ENCODE results near the gene CNPY4. TPM values are rescaled to one million over a fixed set of nuclear protein-coding genes. Genes with fewer than 3 reads are reported as not detected.

CNPY4 gene
- total RNA-seq, 1 experiment from 2014 or later = 42.0 TPM

GRCh38 chr7:100166970-100167911 lies 47.8 kb downstream of the CNPY4 start:
- no peak for DNase-seq (ENCODE audit: low spot score)

- DNase-seq (ENCODE audit: low spot score) = no peak
Measured at GRCh38 chr7:100167912-100168323, 48.5 kb downstream of the CNPY4 start.

GRCh38 chr7:100169147-100169850 lies 49.9 kb downstream of the CNPY4 start:
- no peak for DNase-seq (ENCODE audit: low spot score)

GRCh38 chr7:100170101-100170897 lies 50.9 kb downstream of the CNPY4 start:
- no peak for DNase-seq (ENCODE audit: low spot score)

- no peak for DNase-seq (ENCODE audit: low spot score)
Measured at GRCh38 chr7:100171087-100171681, 51.8 kb downstream of the CNPY4 start.

GRCh38 chr7:100171840-100172239 lies 52.4 kb downstream of the CNPY4 start:
- no peak for DNase-seq (ENCODE audit: low spot score)

GRCh38 chr7:100173806-100174495 lies 54.5 kb downstream of the CNPY4 start:
- DNase-seq (ENCODE audit: low spot score) = no peak

- no peak for DNase-seq (ENCODE audit: low spot score)
Measured at GRCh38 chr7:100174582-100174981, 55.1 kb downstream of the CNPY4 start.

Other genes with a start within 250 kb of the CNPY4 start
- not detected in 2 replicates for gene OR2AE1, start 242.6 kb upstream of the CNPY4 start, total RNA-seq (2014; rRNA removed; shearing (Covaris generic))
- gene TRIM4, start 200.1 kb upstream of the CNPY4 start, total RNA-seq (2014; rRNA removed; shearing (Covaris generic)) = 11.1 and 12.7 TPM in 2 replicates
- gene GJC3, start 190.0 kb upstream of the CNPY4 start, total RNA-seq (2014; rRNA removed; shearing (Covaris generic)) = not detected in 2 replicates
- not detected in 2 replicates for gene AZGP1, start 143.6 kb upstream of the CNPY4 start, total RNA-seq (2014; rRNA removed; shearing (Covaris generic))
- gene ZKSCAN1, start 104.0 kb upstream of the CNPY4 start, total RNA-seq (2014; rRNA removed; shearing (Covaris generic)) = 11.5 and 15.5 TPM in 2 replicates
- gene ZSCAN21, start 69.9 kb upstream of the CNPY4 start, total RNA-seq (2014; rRNA removed; shearing (Covaris generic)) = 11.2 and 14.3 TPM in 2 replicates
- 23.0 and 26.2 TPM in 2 replicates for gene ZNF3, start 37.9 kb upstream of the CNPY4 start, total RNA-seq (2014; rRNA removed; shearing (Covaris generic))
- gene COPS6, start 30.7 kb upstream of the CNPY4 start, total RNA-seq (2014; rRNA removed; shearing (Covaris generic)) = 70.3 and 74.6 TPM in 2 replicates
- gene MCM7, start 18.2 kb upstream of the CNPY4 start, total RNA-seq (2014; rRNA removed; shearing (Covaris generic)) = 215 and 227 TPM in 2 replicates
- gene AP4M1, start 18.0 kb upstream of the CNPY4 start, total RNA-seq (2014; rRNA removed; shearing (Covaris generic)) = 28.6 and 66.9 TPM in 2 replicates
- gene TAF6, start 276 bp upstream of the CNPY4 start, total RNA-seq (2014; rRNA removed; shearing (Covaris generic)) = 56.2 and 57.3 TPM in 2 replicates
- gene MBLAC1, start 7.3 kb downstream of the CNPY4 start, total RNA-seq (2014; rRNA removed; shearing (Covaris generic)) = 1.4 and 2.9 TPM in 2 replicates
- 154 and 178 TPM in 2 replicates for gene LAMTOR4, start 29.3 kb downstream of the CNPY4 start, total RNA-seq (2014; rRNA removed; shearing (Covaris generic))
- gene TRAPPC14, start 39.1 kb downstream of the CNPY4 start, total RNA-seq (2014; rRNA removed; shearing (Covaris generic)) = 9.0 and 11.2 TPM in 2 replicates
- gene GAL3ST4, start 49.0 kb downstream of the CNPY4 start, total RNA-seq (2014; rRNA removed; shearing (Covaris generic)) = 0.07 and 0.46 TPM in 2 replicates
- 4.6 and 7.4 TPM in 2 replicates for gene GPC2, start 57.7 kb downstream of the CNPY4 start, total RNA-seq (2014; rRNA removed; shearing (Covaris generic))
- gene STAG3, start 58.3 kb downstream of the CNPY4 start, total RNA-seq (2014; rRNA removed; shearing (Covaris generic)) = 2.9 and 9.0 TPM in 2 replicates
- gene PVRIG, start 100.3 kb downstream of the CNPY4 start, total RNA-seq (2014; rRNA removed; shearing (Covaris generic)) = not detected in 2 replicates
- not detected in 2 replicates for gene SPDYE3, start 188.1 kb downstream of the CNPY4 start, total RNA-seq (2014; rRNA removed; shearing (Covaris generic))
- gene PILRB, start 238.5 kb downstream of the CNPY4 start, total RNA-seq (2014; rRNA removed; shearing (Covaris generic)) = 14.3 and 16.4 TPM in 2 replicates

Data from A172 (cell line).